Cardiac fibroblast (primary cell): Measurements from ENCODE around the gene ZNF506.
"Not testable (repeated sequence)": the region's sequence is repeated elsewhere in the genome, so short reads cannot be mapped to it uniquely, and the experiment has no call there.

Experiments used
- DNase-seq, 2 donors: peaks; one replicate each; pipeline versions ENCODE4 v3.0.0 to v3.0.0-alpha.2; 2010; ENCODE audit warnings: low read depth in 2 of 2
- H3K4me3 ChIP-seq, 2 donors: replicated peaks in 1 of 2; 1 replicate in 1 of 2; 2 replicates in 1 of 2; pipeline ENCODE4 v1.5.1; 2011; ENCODE audit warnings: low read depth in 2 of 2, low read length in 2 of 2, mild to moderate bottlenecking in 2 of 2, moderate library complexity in 1 of 2
- CTCF ChIP-seq: IDR thresholded peaks from one replicate; pipeline ENCODE4 v1.5.1; 2011; ENCODE audit warnings: low read depth, mild to moderate bottlenecking, low read length, inconsistent platforms

The ZNF506 gene

DNA sequence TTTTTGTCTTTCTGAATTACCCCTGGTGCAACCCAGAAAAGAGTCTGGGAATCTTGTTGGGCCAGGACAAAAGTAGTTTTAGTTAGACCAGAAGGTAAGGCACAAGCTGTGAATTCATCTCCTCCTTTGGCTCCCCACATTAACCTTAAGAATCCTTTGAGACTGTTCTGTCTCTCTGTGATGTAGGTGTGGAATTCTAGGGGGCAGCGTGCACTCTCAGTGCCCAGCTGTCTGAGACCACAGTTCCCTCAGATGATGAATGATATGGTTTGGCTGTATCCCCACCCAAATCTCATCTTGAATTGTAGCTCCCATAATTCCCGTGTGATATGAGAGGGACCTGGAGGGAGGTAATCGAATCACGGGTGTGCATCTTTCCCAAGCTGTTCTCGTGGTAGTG, 43.9 kb downstream of the ZNF506 start:
- no peak for DNase-seq
- H3K4me3 ChIP-seq = no peak overlapping the region
- TF ChIP-seq CTCF = no peak

DNA sequence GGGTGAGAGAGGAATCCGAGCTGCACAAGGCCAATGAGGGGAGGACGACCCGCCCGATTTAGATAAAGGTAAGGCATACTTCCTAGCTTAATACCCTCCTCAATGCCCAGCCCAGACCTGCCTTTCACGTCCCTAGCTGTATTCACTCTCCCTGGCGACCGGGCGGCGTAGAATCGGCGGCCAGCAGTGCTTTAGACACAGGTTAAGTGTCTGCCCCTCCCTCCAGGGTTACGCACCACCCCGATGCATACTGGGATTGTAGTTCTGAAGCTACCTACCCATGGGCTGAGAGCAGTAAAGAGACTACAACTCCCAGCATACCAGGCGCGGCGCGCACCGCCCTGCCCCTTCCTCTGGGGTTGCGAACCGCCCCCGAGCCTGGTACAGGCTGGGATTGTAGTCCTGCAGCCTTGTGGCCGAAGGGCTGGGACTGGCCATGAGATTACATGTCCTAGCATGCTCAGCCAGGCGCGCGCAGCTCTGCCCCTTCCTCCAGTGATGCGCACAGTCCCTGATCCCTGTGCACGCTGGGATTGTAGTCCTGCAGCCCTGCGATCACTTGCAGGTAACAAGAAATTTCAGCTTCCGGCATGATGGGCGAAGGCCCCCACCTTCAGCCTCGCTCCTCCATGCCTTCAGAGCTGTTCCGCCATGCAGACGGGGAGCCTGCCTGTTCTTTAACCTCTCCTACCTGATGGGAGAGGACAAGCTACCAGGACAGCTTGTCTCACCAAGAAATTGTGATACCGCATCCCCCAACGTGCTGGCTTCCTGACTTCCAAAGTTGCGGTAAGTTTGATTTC, 45.1 kb downstream of the ZNF506 start:
- no peak for TF ChIP-seq CTCF

DNA sequence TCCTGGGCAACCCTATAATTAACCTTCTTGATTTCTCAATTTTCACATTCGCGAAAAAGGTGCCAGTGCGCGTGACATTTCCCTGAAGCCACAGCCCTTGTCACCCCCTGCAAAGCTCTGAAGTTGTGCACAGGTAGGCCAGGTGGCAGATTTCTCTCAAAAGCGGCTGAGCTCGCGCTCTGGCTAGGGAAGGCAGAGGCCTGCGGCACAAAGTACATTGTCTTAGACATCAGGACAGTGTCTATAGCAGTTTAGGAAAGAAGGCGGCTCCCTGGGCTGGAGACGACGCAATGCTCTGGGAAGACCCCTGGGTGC, 45.7 kb downstream of the ZNF506 start:
- no peak for DNase-seq
- H3K4me3 ChIP-seq = peak overlapping the region; percentile 73 to 81
- no peak for TF ChIP-seq CTCF

More for the DNA sequence above, 45.1 kb downstream of the ZNF506 start:
- peak overlapping the region; percentile 73 to 81 for H3K4me3 ChIP-seq
- peak; percentile 98 to 99 for DNase-seq

DNA sequence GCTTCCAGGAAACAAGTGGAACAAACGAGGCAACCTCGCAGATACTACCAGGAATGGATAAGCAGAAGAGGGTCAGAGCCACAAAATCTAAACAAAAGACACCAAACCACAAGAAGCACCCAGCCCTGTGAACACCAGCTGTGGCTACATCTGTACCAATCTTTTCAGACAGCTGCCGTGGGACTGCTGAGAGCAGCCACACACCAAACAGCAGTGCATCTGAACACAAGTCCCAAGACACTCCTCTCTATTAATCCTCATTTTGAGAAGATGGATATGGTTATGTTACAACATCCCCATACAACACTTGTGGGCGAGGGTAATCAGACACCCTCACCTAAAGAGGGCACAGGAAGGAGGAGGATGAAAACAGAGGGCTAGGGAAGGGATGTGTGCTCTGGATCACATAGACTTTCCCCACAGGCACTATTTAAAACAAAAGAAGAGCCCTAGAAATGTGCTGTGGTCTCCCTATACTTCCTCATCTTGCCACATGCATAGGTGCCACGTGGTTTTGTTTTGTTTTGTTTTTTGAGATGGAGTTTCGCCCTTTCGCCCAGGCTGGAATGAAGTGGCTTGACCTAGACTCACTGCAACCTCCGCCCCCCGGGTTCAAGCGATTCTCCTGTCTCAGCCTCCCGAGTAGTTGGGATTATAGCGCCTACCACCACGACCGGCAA, 47.1 kb downstream of the ZNF506 start:
- no peak overlapping the region for H3K4me3 ChIP-seq
- DNase-seq = no peak
- TF ChIP-seq CTCF = no peak

- not testable (repeated sequence) for H3K4me3 ChIP-seq, DNase-seq
Measured at GRCh38 chr19:19771963-19772362, 49.6 kb downstream of the ZNF506 start.

GRCh38 chr19:19769971-19770370, 51.6 kb downstream of the ZNF506 start:
- H3K4me3 ChIP-seq, DNase-seq: not testable (repeated sequence)

DNA sequence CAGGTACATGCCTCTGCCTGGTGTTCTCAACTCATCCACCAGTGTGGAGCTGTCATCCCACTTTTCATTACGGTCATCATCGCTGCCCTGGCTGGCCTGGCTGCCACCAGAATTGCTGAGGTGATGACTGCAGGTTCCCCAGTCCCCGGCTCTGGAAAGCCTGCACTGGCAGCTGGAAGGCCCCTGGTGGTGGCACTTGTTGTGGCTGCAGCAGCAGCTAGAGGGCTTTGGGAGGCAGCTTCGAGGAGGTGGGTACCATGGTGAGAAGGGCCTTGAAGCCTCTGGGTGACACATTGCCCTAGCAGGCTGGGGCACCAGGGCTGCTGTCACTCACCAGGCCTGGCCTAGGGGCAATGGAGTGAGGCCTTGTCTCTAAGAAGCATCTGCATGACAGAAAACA, 63.4 kb downstream of the ZNF506 start:
- no peak overlapping the region for H3K4me3 ChIP-seq
- DNase-seq = no peak
- no peak for TF ChIP-seq CTCF
